Neutrophil (primary cell): Measurements from ENCODE around the gene LCA5.

ENCODE experiments used
- H3K27ac ChIP-seq: fragments of 200-600 bp; sonication (generic); 2 replicates; pipeline ENCODE4 v1.5.1; 2016; ENCODE audit warnings: mild to moderate bottlenecking, moderate library complexity
- H3K27me3 ChIP-seq: fragments of 200-600 bp; sonication (generic); 2 replicates; pipeline ENCODE4 v1.6.0; 2016; ENCODE audit warnings: mild to moderate bottlenecking
- H3K36me3 ChIP-seq: fragments of 200-600 bp; sonication (generic); 2 replicates; pipeline ENCODE4 v1.5.1; 2017
- H3K4me1 ChIP-seq, 2 experiments: fragments of 200-600 bp in 1 of 2; sonication (generic) in 1 of 2; 1 replicate in 1 of 2; 2 replicates in 1 of 2; pipeline versions ENCODE4 v1.5.1 to v1.6.1; 2013 to 2016; ENCODE audit warnings: low read depth in 1 of 2, low read length in 1 of 2, mild to moderate bottlenecking in 1 of 2, moderate library complexity in 1 of 2; ENCODE audit not compliant: control insufficient read depth in 1 of 2, insufficient read depth in 1 of 2
- H3K4me3 ChIP-seq, 2 experiments: fragments of 200-600 bp in 1 of 2; sonication (generic) in 1 of 2; 1 replicate in 1 of 2; 2 replicates in 1 of 2; pipeline ENCODE4 v1.5.1; 2013 to 2016; ENCODE audit warnings: low read depth in 1 of 2, low read length in 1 of 2, mild to moderate bottlenecking in 1 of 2, moderate library complexity in 1 of 2
- H3K9me3 ChIP-seq: fragments of 200-600 bp; sonication (generic); 2 replicates; pipeline ENCODE4 v1.5.1; 2016
- CTCF ChIP-seq: fragments of 200-600 bp; sonication (generic); IDR thresholded peaks from 2 replicates; pipeline ENCODE4 v1.5.1; 2016; ENCODE audit warnings: antibody characterized with exemption

Gene LCA5

GRCh38 chr6:79557673-79558467, 20.6 kb upstream of the LCA5 start:
- no peak overlapping the region for H3K27ac ChIP-seq
- H3K27me3 ChIP-seq: no peaks in the 10 kb centered on the region
- H3K4me3 ChIP-seq: no peak overlapping the region
- H3K9me3 ChIP-seq: no peaks in the 10 kb centered on the region
- no peaks in the 10 kb centered on the region for H3K4me1 ChIP-seq
- no peaks in the 10 kb centered on the region for H3K36me3 ChIP-seq
- no peak for TF ChIP-seq CTCF

GRCh38 chr6:79554305-79554704, 17.1 kb upstream of the LCA5 start:
- no peak for TF ChIP-seq CTCF

GRCh38 chr6:79551401-79551800, 14.2 kb upstream of the LCA5 start:
- no peaks in the 10 kb centered on the region for H3K27me3 ChIP-seq
- no peaks in the 10 kb centered on the region for H3K36me3 ChIP-seq
- no peaks in the 10 kb centered on the region for H3K4me1 ChIP-seq
- H3K4me3 ChIP-seq: no peak overlapping the region
- H3K9me3 ChIP-seq: no peaks in the 10 kb centered on the region
- H3K27ac ChIP-seq: no peak overlapping the region
- TF ChIP-seq CTCF: no peak

More at GRCh38 chr6:79554305-79554704, 17.1 kb upstream of the LCA5 start:
- Histone ChIP-seq H3K27ac (no peak overlapping the region), H3K4me3 (no peak overlapping the region), H3K36me3 (no peaks in the 10 kb centered on the region), H3K4me1 (no peaks in the 10 kb centered on the region), H3K9me3 (no peaks in the 10 kb centered on the region), H3K27me3 (no peaks in the 10 kb centered on the region)

GRCh38 chr6:79548304-79548703, 11.1 kb upstream of the LCA5 start:
- no peak overlapping the region for H3K27ac ChIP-seq
- H3K27me3 ChIP-seq: no peaks in the 10 kb centered on the region
- no peak for TF ChIP-seq CTCF
- no peaks in the 10 kb centered on the region for H3K4me1 ChIP-seq
- no peaks in the 10 kb centered on the region for H3K36me3 ChIP-seq
- no peaks in the 10 kb centered on the region for H3K9me3 ChIP-seq
- H3K4me3 ChIP-seq: no peak overlapping the region

- Histone ChIP-seq H3K27me3 (no peaks in the 10 kb centered on the region), H3K4me1 (no peaks in the 10 kb centered on the region), H3K27ac (no peak overlapping the region), H3K9me3 (no peaks in the 10 kb centered on the region), H3K36me3 (no peaks in the 10 kb centered on the region), H3K4me3 (no peak overlapping the region)
- no peak for TF ChIP-seq CTCF
Measured at GRCh38 chr6:79546186-79546585, 9.0 kb upstream of the LCA5 start.
